B cell (primary cell): Measurements from ENCODE around the gene BCAR1.

Source experiments
- EZH2 ChIP-seq: IDR thresholded peaks from 2 replicates; pipeline ENCODE4 v1.6.1; 2012; ENCODE audit warnings: borderline replicate concordance, low read depth, mild to moderate bottlenecking, moderate library complexity, low read length; ENCODE audit not compliant: insufficient read depth, poor library complexity, severe bottlenecking
- TF ChIP-seq, protein P1 (sequence below): fragments of 200-600 bp; IDR thresholded peaks from one replicate; pipeline ENCODE4 v1.8.0; 2022; ENCODE audit warnings: antibody characterized with exemption, mild to moderate bottlenecking

DNA sequence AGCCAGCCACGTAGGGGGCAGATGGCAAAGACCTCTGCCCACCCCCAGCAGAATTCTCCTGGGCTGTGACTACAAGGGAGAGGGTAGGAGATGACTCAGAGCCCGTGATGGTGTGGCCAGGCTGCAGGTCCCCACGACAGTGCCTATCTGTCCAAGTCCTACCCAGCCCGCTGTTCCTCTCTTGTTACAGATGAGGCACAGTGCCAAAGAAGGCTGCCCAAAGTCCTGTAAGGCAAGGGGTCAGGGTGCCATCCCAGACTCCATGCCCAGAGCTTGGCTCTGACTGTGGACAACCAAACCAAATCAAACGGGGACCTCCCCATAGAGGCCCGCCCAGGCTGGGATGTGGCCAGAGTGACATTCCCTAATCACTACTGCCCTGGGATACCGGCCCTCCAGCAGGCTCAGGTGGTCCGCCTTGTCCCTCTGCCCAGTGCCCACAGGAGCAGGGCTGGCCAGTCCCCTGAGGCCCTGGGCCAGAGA is 12.6 kb upstream of the BCAR1 start:
- TF ChIP-seq, protein P1, sequence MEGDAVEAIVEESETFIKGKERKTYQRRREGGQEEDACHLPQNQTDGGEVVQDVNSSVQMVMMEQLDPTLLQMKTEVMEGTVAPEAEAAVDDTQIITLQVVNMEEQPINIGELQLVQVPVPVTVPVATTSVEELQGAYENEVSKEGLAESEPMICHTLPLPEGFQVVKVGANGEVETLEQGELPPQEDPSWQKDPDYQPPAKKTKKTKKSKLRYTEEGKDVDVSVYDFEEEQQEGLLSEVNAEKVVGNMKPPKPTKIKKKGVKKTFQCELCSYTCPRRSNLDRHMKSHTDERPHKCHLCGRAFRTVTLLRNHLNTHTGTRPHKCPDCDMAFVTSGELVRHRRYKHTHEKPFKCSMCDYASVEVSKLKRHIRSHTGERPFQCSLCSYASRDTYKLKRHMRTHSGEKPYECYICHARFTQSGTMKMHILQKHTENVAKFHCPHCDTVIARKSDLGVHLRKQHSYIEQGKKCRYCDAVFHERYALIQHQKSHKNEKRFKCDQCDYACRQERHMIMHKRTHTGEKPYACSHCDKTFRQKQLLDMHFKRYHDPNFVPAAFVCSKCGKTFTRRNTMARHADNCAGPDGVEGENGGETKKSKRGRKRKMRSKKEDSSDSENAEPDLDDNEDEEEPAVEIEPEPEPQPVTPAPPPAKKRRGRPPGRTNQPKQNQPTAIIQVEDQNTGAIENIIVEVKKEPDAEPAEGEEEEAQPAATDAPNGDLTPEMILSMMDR: no peak
- no peak for TF ChIP-seq EZH2
